ENCODE data around the gene POR.
"Not testable (repeated sequence)": the region's sequence is repeated elsewhere in the genome, so short reads cannot be mapped to it uniquely, and the experiment has no call there.

DNA sequence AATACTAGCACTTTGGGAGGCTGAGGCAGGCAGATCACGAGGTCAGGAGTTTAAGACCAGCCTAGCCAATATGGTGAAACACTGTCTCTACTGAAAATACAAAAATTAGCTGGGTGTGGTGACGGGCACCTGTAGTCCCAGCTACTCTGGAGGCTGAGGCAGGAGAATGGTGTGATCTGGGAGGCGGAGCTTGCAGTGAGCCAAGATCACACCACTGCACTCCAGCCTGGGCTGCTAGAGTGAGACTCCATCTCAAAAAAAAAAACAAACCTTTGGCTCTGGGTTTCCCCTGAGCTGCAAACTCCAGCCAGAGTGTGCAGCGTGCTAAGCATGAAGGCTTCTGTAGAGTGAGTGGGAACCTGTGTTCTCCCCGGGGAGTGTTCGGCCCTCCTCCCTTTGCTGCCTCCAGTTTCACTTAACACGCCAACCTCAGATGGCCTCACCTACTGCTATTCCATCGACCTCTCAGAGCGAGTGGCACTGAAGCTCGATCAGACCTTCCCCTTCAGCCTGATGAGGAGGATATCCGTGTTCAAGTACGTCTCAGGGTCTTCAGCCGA is 31.6 kb upstream of the POR start:
- not testable (repeated sequence) for TF ChIP-seq CTCF (IDR thresholded peaks at IDR 0.05); EZH2 (IDR thresholded peaks at IDR 0.05; ENCODE audit: borderline replicate concordance, insufficient read depth, low read depth, low read length, poor library complexity, severe bottlenecking)
